ENCODE data around the gene KIF9.
"Not testable (repeated sequence)": the region's sequence is repeated elsewhere in the genome, so short reads cannot be mapped to it uniquely, and the experiment has no call there.

KIF9 gene

DNA sequence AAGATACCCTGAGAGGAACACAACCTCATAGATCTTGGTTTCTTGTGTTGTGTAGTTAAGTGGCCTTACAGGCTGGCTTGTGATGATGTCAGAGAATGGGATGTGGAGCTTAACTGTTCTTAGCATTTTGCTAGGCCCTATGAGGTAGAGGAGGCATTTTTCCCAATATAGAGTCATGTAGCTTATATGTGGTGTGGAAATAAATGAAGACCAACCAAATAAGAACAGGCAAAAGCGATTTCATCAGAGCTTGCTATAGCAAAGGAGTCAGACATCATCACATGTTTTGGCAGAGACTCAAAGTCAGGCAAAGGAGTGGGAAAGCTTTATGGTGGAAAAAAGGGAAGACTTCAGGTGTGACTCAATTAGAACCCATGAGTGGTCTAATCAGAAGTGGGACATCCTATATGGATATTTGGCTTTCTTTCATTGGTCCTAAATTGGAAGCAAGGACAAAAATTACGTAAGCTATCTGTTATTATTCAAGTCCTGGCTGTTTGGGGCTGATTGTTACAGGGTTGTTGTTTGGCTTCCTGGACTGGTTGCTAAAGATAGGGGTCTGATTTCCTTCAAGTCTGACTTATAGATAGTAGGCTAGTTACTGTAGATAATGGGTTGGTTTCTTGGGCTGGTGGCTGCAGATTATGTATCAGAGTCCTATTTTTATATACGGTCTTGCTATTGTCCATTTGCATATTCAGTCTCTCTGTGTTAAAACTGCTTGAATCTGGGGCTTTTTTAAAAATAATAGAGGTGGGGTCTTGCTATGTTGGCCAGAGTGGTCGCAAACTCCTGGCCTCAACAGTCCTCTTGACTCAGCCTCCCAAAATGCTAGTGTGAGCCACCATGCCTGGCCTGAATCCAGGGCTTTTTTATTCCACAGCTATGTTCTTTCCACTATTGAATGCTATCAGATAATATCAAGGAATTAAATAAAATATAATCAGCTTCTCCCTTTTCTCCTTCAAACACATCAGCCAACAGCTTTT lies 88.4 kb downstream of the KIF9 start:
- H3K27ac Mint-ChIP-seq: no peak overlapping the region
- no peak overlapping the region for H3K4me3 Mint-ChIP-seq
- H3K9me3 Mint-ChIP-seq: no peaks in the 10 kb centered on the region
- H3K36me3 Mint-ChIP-seq: peaks cover 6% of the 10 kb centered on the region
- no peaks in the 10 kb centered on the region for H3K4me1 Mint-ChIP-seq
- no peaks in the 10 kb centered on the region for H3K27me3 Mint-ChIP-seq

DNA sequence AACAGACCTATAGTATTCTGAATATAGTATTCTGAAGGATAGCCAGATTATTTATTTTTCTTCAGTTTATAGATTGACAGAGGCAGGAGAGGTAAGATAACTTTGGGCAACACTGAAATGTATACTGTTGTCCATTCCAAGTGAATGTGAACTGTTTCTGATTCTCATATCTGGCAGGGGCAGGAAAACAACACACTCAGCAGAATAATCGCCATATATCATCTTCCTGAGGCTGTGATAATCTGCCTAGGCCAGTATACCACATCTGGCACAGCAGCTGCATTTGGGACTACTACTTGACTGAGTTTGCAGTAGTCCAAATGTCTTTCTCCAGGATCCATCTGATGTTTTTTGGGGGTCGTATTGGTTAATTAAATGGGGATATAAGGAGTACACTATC lies 96.3 kb downstream of the KIF9 start:
- Mint-ChIP-seq H3K36me3 (no peaks in the 10 kb centered on the region), H3K4me1 (no peaks in the 10 kb centered on the region), H3K27ac (no peak overlapping the region), H3K27me3 (no peaks in the 10 kb centered on the region), H3K4me3 (no peak overlapping the region), H3K9me3 (no peaks in the 10 kb centered on the region)

DNA sequence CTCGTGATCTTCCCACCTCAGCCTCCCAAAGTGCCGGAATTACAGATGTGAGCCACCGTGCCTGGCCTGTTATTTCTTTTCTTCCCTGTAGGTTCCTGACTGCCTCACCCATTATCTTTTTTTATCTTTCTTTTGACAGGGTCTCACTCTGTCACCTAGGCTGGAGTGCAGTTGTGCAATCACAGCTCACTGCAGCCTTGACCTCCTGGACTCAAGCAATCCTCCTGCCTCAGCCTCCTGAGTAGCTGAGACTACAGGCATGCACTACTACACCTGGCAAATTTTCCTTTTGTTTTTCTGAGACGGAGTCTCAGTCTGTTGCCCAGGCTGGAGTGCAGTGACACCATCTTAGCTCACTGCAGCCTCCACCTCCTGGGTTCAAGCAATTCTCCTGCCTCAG lies 100.9 kb downstream of the KIF9 start:
- not testable (repeated sequence) for H3K4me1 Mint-ChIP-seq, H3K27me3 Mint-ChIP-seq, H3K27ac Mint-ChIP-seq, H3K4me3 Mint-ChIP-seq, H3K9me3 Mint-ChIP-seq, H3K36me3 Mint-ChIP-seq

DNA sequence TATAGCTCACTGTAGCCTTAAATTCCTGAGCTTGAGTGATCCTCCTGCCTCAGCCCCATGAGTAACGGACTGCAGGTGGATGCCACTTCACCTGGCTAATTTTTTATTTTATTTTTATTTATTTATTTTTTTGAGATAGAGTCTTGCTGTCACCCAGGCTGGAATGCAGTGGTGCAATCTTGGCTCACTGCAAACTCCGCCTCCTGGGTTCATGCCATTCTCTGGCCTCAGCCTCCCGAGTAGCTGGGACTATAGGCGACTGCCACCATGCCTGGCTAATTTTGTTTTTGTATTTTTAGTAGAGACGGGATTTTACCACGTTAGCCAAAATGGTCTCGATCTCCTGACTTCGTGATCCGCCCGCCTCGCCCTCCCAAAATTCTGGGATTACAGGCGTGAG lies 102.6 kb downstream of the KIF9 start:
- not testable (repeated sequence) for H3K36me3 Mint-ChIP-seq, H3K27me3 Mint-ChIP-seq, H3K4me1 Mint-ChIP-seq, H3K27ac Mint-ChIP-seq, H3K4me3 Mint-ChIP-seq, H3K9me3 Mint-ChIP-seq

All from activated naive CD4-positive, alpha-beta T cell treated with anti-CD3 and anti-CD28 coated beads, Interleukin-2, amount 50 U/mL, for 24 hours (primary cell).